Liver (tissue), 2 donors: ENCODE results near the gene GPR183.

Source experiments
- CTCF ChIP-seq: fragments of 150-350 bp; IDR thresholded peaks from 2 replicates; pipeline ENCODE4 v1.5.1; 2017; ENCODE audit warnings: improper control_type of control experiment, low read depth, low read length; ENCODE audit not compliant: missing input control
- ZBTB33 ChIP-seq: IDR thresholded peaks from 2 replicates; pipeline ENCODE4 v1.6.1; 2016; ENCODE audit warnings: antibody characterized with exemption
- donor health status: healthy.

GRCh38 chr13:99287551-99287950 is 19.6 kb downstream of the GPR183 start:
- TF ChIP-seq CTCF, result no peak
- no peak for TF ChIP-seq ZBTB33
